GM19193 (cell line): ENCODE data around the gene ACOT11.

Experiments used
- POLR2A ChIP-seq: IDR thresholded peaks from 4 replicates; pipeline ENCODE4 v1.6.1; 2011; ENCODE audit not compliant: insufficient read depth, insufficient read length; ENCODE audit errors: extremely low read depth

Gene ACOT11

GRCh38 chr1:54553602-54554313, 5.7 kb downstream of the ACOT11 start:
- no peak for TF ChIP-seq POLR2A

- no peak for TF ChIP-seq POLR2A
These were observed 8.1 kb downstream of the ACOT11 start for GRCh38 chr1:54556110-54556509.

- TF ChIP-seq POLR2A = no peak
These were observed 9.8 kb downstream of the ACOT11 start for GRCh38 chr1:54557671-54558355.

- no peak for TF ChIP-seq POLR2A
These were observed 10.5 kb downstream of the ACOT11 start for GRCh38 chr1:54558434-54559030.

- TF ChIP-seq POLR2A = no peak
These were observed 11.1 kb downstream of the ACOT11 start for GRCh38 chr1:54559111-54559548.

- TF ChIP-seq POLR2A = no peak
These were observed 11.8 kb downstream of the ACOT11 start for GRCh38 chr1:54559771-54560231.

GRCh38 chr1:54564312-54565112, 16.5 kb downstream of the ACOT11 start:
- no peak for TF ChIP-seq POLR2A

DNA sequence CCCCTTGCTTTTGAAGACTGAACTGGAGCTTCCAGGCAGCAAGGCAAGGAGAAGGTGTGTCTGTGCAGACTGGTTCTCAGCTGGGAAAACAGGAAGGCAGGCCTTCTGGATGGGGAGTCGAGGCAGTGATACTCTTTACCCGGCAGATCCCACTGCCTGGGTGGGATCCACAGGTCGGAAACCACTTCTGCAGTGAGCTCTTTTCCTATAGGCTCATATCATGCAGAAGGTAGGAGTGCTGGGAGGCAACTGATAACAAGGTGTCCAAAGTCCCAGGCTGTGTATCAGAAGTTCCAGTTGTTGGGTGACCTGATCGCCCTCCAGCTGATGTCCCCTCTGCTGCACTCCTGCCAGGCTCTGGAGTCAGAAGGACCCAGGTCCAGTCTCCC, 17.1 kb downstream of the ACOT11 start:
- no peak for TF ChIP-seq POLR2A

- TF ChIP-seq POLR2A = no peak
These were observed 18.6 kb downstream of the ACOT11 start for GRCh38 chr1:54566438-54567141.

DNA sequence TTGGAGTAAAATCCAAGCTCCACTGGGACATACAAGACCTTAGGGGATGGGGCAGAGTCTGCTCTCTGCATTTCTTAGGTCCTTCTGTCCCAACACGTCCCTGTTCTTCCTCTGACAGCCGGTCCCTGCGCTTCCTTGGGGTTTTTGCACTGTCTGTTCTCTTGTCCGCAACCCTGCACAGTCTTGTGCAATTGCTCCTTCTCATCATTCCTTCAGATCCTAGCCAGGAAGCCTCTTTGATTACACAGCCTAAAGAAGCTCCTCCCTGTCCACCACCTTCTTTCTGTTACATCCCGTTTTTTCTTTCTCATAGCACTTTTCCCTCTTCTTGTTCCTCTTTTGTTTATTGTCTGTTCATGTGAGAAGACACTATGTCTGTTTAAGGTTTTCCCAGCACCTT, 19.9 kb downstream of the ACOT11 start:
- TF ChIP-seq POLR2A = no peak

DNA sequence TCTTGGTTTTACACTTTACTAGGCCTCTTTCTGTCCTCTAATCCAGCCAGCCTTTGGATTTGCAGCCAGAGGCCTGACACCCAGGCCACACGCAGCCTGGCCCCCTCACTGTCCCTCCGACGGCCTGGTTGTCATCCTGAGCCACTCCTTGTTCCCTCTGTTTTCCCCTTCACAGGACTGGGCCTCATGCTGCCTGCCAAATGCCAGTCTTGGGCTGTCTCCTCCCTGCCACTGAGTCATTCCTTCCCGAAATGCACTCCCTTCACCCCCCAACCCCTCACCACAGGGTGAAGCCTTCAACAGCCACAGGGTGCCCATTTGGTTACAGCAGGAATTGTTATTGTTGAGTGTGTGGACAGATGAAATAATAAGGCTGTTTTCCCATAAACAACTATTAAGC, 21.3 kb downstream of the ACOT11 start:
- no peak for TF ChIP-seq POLR2A

DNA sequence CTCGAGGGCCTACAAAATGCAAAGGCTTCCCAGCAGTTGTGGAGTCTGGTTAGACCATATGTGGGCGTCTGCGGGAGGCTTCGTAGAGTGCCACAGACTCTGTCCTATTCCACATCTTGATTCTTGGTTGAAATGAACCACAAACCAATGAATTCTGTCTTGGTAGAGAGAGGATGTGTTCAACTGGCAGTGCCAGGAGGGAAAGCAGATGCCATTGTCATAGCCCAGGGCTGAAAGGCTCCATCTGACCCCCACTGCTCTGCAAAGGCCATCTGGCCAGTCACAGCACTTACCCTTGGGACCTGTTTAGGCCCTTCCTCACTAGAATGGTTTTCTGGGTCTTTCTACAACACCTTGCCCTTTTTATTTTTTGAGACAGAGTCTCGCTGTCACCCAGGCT, 22.1 kb downstream of the ACOT11 start:
- no peak for TF ChIP-seq POLR2A

- TF ChIP-seq POLR2A = no peak
These were observed 23.3 kb downstream of the ACOT11 start for GRCh38 chr1:54571326-54571725.

DNA sequence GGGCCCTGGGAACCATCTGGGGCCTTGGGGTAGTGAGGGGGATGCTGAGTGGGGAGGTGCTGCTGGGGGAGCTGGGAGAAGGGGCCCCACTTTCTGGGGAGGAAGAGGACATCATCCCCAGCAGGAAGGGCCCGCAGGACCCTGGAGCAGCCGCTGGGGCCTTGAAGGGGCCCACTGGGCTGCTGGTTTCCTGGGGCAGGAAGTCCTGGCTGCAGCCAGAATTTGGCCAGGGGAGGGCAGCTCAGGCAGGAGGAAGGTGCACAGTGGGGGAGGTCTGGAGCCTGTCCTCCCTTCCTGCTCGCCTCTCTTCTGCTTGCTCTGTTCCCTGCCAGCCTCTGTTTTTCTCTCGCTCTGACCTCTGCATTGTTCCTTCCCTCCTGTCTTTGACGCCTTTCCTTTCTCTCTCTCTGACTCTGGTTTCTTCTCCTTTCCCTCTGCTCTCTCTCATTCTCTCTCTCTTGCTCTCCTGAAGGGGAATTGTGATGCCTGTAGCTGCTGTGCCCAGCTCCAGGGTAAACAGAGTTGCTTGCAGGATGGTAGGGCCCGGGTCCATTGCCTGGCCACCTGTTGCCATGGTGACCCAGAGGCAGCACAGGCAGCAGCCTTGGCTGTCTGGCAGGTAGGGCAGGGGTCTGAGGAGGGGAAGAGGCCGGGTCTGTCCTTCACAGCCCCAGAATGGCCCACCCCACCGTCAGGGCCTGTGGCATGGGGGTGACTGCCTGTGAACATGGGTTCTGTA, 23.9 kb downstream of the ACOT11 start:
- TF ChIP-seq POLR2A = no peak

DNA sequence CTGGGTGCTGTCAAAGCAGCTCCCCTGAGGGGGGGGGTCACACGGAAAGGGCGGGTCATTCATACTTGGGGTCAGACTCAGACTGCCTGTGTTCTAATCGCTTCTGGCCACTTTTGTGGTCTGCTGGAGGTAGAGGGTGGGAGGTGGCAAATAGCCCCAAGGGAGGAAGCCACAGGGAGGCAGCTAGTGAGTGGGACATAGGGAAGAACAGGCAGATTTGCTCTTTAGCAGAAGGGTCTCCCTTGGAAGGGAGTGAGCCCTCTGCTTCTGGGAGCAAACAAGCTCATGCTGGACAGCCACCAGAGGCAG, 24.5 kb downstream of the ACOT11 start:
- TF ChIP-seq POLR2A = no peak
